Pons (tissue), 1 donor: ENCODE results near the gene UQCC3.
"Not testable (repeated sequence)": the region's sequence is repeated elsewhere in the genome, so short reads cannot be mapped to it uniquely, and the experiment has no call there.

Experiments
- DNase-seq: peaks from one replicate; pipeline ENCODE4 v3.0.0-alpha.2; 2016; ENCODE audit warnings: low spot score

The UQCC3 gene

GRCh38 chr11:62665599-62666258, 5.7 kb upstream of the UQCC3 start:
- DNase-seq, result peak; percentile 25

DNA sequence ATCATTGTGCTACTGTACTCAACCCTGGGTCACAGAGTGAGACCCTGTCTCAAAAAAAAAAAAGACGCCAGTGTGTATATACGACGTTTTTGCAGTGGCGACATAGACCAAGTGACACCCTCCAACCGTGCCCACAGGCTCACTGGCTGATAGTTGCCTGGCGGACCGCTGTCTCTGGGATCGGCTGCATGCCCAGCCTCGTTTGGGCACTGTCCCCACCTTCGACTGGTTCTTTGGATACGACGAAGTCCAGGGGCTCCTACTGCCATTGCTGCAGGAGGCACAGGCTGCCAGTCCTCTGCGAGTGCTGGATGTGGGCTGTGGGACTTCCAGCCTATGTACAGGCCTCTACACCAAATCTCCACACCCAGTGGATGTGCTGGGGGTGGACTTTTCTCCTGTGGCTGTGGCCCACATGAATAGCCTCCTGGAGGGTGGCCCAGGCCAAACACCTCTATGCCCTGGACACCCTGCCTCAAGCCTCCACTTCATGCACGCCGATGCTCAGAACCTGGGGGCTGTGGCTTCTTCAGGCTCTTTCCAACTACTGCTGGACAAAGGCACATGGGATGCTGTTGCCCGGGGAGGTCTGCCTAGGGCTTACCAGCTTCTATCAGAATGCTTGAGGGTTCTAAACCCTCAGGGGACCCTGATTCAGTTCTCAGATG, 5.1 kb upstream of the UQCC3 start:
- DNase-seq, result no peak

- DNase-seq, result no peak
Measured at GRCh38 chr11:62667460-62667859, 4.0 kb upstream of the UQCC3 start.

GRCh38 chr11:62669420-62670161, 1.9 kb upstream of the UQCC3 start:
- no peak for DNase-seq

GRCh38 chr11:62671236-62671607, 251 bp upstream of the UQCC3 start:
- DNase-seq, result no peak

DNA sequence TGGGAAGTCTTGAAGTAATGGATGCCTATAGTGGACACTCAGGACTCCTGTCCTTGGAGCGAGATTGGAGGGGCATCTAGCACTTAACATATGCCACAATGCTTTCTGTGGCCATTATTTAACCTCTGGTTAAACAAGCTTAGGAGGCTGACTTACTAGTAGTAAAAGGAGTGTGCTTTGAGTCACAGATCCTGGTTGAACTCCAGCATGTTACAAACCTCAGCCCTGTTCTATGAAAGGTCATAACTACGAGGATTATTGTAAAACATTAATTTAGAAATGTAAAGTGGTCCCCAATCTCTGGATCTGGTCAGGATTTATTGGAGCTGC, 1.7 kb downstream of the UQCC3 start:
- DNase-seq, result no peak

GRCh38 chr11:62675415-62675814, 3.9 kb downstream of the UQCC3 start:
- not testable (repeated sequence) for DNase-seq

DNA sequence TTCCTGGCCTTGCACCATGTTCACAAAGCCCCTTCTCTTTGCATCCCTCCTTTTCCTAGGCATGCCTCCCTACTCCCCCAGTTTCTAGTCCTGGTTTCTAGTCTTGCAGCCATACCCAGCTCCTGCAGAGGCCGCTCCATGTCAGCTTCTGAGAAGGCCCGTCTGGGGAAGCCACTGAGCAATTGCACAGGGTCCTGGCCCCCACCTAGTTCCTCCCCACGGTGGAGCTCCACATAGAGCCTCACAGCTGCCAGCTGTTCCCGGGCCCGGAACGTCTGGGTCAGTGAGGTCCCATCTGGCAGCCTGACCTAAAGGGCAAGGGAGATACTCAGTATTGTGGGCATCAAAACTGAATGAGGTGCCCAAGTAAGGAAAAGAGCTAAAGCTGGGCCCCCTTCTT, 5.2 kb downstream of the UQCC3 start:
- DNase-seq, result no peak

DNA sequence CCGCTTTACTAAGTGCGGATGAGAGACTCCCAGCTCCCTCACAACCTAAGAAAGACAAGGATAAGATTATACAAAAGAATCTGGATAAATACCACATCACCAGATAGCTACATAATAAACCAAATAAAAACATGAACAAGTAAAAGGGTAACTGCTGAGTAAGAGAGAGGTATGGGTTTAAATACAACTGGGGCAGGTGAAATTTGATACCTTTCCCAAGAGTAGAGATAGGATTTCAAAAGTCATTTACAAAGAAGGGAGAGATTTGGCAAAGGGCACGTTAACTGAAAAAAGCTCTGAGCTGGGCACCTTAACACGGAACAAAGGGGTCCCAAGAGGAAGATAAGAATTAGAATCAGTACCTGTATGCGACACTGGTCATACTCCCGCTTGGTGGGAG, 5.7 kb downstream of the UQCC3 start:
- DNase-seq, result no peak

DNA sequence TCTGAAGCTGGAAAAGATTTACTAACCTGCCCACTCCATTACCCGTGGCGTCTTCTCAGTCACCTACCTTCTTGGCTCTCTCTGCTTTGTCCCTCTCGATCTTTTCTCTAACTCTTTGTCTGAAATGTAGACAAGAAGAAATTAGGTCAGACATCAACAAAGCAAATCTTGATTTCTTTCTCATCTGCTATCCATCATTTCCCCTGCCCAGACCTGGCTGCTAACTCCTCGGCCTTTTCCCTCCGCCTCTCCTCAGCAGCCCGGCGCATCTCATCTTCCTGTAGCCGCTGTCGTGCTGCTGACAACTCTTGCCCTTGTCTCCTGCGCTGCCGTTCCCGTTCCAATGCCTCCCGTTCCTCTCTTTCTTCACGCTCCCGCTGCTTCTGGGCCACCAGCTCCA, 6.2 kb downstream of the UQCC3 start:
- no peak for DNase-seq

DNA sequence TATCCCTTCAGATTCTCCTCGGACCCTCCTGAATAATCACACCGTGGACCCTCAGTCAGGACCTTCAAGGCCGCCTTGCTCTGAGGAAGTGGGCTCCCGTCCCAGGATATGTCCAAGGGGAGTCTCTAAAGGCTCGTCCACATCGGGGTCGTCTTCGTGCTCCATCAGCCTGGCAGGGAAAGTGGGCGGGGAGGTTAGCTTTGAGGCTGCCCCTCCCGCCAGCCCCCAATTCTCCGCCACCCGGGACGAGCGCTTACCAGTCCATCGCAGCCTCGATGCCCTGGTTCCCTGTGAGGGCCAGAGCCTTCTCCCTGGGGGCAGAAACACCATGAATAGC, 6.9 kb downstream of the UQCC3 start:
- no peak for DNase-seq

DNA sequence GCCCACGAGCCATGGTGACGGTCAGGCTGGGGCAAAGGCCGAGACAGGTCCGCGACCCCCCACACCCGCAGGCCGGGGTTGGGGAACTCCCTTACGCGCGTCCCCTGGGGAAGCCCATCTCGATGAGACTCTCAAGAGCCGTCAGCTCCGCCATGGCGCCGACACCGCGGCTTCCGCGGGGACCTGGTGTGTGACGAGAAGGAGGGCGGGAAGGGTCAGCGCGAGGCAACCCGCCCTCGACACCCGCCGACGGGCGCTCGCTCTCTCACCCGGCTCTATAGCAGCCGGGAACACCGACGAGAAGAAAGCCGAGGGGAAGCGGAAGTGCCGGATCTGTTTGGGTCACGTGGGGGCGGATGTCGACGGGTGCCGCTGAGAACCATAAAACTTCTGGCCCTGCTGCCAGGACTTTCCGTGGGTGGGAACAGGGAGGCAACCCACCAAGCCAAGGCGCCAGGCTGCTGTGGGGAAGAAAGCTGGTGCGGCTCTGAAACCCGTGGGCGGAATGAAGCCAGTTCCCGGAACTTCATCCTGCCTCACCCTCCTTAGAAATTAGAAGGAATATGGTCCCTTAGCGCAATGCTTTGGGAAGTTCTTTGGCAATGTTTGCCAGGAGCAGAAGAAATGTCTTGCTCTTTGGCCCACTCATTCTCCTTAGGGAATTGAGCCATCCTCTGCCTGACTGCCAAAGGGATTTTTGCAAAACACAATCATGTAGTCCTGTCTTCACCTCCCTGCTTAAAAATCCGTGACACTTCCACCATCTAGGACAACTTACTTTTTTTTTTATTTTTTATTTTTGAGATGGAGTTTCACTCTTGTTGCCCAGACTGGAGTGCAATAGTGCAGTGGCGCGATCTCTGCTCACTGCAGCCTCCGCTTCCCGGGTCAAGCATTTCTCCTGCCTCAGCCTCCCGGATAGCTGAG, 7.6 kb downstream of the UQCC3 start, which contains the start of gene UBXN1:
TSS of gene UBXN1 (minus strand) at position 304 of the 927 bp plus-strand sequence. CDS start at position 154, 150 bp downstream.
- peak; percentile 80 for DNase-seq

DNA sequence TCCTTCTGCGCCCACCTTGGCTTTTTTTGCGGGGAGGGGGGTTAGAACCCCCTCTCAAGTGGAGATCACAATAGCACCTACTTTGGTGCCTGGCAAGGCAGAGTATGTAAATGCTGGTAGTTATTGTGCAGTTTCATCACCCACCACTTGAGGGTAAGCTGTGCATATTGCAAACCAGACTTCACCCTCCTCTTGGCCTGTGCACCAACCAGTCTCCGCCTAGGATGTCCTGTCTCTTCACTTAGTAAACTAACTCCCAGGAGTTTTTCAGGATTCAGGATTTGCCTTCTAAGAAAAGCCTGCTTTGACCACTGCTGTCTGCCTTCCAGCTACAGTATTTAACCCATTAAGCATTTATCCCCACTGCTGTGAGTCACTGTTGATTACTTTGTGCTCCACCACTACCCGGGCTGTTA, 9.4 kb downstream of the UQCC3 start:
- peak; percentile 38 for DNase-seq

DNA sequence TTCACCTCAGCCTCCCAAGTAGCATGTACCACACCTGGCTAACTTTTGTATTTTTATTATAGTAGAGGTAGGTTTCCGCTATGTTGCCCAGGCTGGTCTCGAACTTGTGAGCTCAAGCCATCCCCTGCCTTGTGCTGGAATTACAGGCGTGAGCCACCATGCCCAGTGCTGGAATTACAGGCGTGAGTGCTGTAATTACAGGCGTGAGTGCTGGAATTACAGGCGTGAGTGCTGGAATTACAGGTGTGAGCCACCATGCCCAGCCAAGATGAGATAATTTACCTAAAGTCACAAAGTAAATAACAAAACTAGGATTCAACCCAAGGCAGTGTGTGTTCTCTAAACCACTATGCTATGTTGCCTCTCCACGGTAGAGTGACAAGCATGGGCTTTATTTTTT, 11.0 kb downstream of the UQCC3 start:
- DNase-seq, result no peak

- DNase-seq, result no peak
Measured at GRCh38 chr11:62687508-62688396, 16.3 kb downstream of the UQCC3 start.

GRCh38 chr11:62688491-62688890, 17.0 kb downstream of the UQCC3 start:
- DNase-seq, result no peak

GRCh38 chr11:62689421-62690183, 18.1 kb downstream of the UQCC3 start, which contains the start of gene LRRN4CL:
TSS of gene LRRN4CL (minus strand) at chr11:62689530. CDS start at chr11:62688508, 1,022 bp downstream.
- DNase-seq, result no peak

DNA sequence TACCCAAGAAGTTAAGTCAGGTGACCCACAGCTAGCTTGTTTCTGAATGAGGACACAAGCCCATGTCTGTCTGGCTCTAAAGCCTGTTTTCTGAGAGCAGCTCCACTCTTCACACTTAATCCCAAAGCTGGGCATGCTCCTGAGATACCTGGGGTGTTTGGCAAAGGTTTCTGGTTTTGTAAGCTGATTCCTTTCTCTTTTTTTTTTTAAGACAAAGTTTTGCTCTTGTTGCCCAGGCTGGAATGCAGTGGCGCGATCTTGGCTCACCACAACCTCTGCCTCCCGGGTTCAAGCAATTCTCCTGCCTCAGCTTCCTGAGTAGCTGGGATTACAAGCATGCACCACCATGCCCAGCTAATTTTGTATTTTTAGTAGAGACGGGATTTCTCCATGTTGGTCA, 22.2 kb downstream of the UQCC3 start:
- not testable (repeated sequence) for DNase-seq

GRCh38 chr11:62694455-62695167, 23.1 kb downstream of the UQCC3 start:
- DNase-seq, result peak; percentile 91

GRCh38 chr11:62702246-62702645, 30.8 kb downstream of the UQCC3 start:
- no peak for DNase-seq
